Skeletal muscle satellite cell (primary cell): Measurements from ENCODE around the gene TOLLIP.

ENCODE experiments used
- H3K27me3 ChIP-seq: 2 replicates; pipeline ENCODE4 v1.7.0; 2013; ENCODE audit warnings: low read length; ENCODE audit not compliant: control insufficient read depth, insufficient read depth
- H3K36me3 ChIP-seq: 2 replicates; pipeline ENCODE4 v1.7.0; 2013; ENCODE audit warnings: mild to moderate bottlenecking, control low read depth, low read length; ENCODE audit not compliant: insufficient read depth
- H3K4me1 ChIP-seq: 2 replicates; pipeline ENCODE4 v1.7.0; 2013; ENCODE audit warnings: low read length; ENCODE audit not compliant: control insufficient read depth, insufficient read depth
- H3K4me2 ChIP-seq: 2 replicates; pipeline ENCODE4 v1.7.0; 2013; ENCODE audit warnings: mild to moderate bottlenecking, low read length
- H3K4me3 ChIP-seq: 2 replicates; pipeline ENCODE4 v1.7.0; 2013; ENCODE audit warnings: low read length
- H3K9ac ChIP-seq: 2 replicates; pipeline ENCODE4 v1.7.0; 2013; ENCODE audit warnings: mild to moderate bottlenecking, low read depth, low read length, moderate library complexity
- H3K9me3 ChIP-seq: replicated peaks from 2 replicates; pipeline ENCODE4 v1.7.0; 2013; ENCODE audit warnings: mild to moderate bottlenecking, control low read depth, low read length

Gene TOLLIP

DNA sequence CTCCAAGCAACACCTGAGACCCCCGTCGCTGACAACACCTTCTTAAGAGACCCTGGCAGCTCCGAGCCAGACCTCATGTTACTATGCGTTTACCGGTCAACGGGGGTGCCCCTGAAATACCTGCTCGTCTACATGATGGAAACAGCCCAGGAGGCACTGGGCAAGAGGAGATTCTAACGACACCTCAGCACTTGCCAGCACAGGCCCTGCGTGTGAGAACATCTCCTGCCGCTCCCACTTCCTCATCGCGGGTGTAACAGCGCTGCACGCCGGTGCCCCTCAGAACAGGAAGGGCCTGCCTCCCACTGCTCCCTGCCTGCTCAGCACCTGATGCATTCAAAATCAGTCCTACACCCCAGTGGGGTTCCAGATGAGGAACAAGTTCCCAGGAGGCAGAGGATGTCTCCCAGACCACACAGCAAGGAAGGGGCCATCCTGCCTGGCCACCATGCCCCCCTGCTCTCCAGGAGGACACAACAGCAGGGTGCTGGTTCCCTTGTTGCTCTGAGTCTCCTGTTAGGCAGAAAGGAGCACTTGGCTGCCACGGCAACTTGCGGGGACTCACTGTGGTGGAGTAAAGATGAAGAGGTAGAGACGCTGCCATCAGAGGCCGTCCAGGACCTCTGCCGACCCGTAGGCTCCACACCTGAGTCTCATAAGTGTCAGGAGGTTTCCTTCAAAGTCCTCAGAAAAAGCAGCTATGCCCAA lies 2.1 kb downstream of the TOLLIP start:
- H3K4me2 ChIP-seq, result peak overlapping the region; percentile 82
- no peaks in the 10 kb centered on the region for H3K9me3 ChIP-seq
- no peaks in the 10 kb centered on the region for H3K27me3 ChIP-seq
- H3K4me1 ChIP-seq, result peaks cover 22% of the 10 kb centered on the region
- H3K9ac ChIP-seq, result peak overlapping the region; percentile 89
- H3K4me3 ChIP-seq, result no peak overlapping the region
- H3K36me3 ChIP-seq, result peaks cover 11% of the 10 kb centered on the region

DNA sequence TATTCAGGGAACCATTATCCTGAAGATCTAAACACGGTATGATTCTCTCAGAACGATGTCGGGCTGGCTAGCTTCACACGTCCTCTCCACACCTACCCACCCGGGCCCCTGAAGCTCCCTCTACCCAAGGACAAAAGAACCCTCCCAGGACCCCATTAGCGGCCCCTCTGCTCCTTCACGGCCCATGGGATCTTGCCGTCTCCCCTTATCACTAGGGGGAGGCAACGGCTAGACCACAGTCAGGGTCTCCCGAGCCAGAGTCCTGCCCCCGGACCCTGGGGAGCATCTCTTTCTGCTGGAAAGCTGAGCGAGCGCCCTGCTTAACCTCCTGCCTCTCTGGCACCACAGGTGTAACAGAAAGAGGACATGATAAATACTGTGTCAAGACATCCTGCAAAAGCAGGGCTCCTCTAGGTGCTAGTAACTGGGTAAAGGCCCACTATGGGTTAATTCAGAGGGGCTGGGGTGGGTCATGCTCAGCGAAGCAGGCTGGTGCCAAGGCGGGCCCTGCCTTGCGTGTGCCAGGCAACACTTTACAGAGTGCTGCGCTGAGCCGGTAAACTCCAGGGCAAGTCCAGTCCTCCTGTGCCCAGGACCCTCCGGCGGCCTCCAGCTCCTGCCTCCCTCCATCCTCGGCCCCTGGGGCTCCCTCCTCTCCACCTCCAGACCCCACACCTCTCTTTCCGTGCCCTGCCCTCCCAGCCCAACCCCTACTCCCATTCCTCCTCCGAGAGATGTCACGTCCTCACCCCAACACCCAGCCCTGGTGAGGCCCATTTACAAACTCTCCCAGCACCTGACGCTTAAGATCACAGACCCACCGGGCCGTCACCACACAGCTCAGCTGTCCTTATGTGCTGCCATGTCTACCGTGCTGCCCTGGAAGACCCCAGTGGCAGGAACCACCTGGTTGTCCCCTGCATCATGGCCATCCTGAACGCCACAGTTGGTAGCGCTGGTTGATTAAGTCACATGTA lies 3.0 kb downstream of the TOLLIP start:
- no peak overlapping the region for H3K9ac ChIP-seq
- no peak overlapping the region for H3K4me2 ChIP-seq
- H3K4me3 ChIP-seq, result no peak overlapping the region
- H3K27me3 ChIP-seq, result no peaks in the 10 kb centered on the region
- no peaks in the 10 kb centered on the region for H3K9me3 ChIP-seq
- peaks cover 14% of the 10 kb centered on the region for H3K36me3 ChIP-seq
- H3K4me1 ChIP-seq, result peaks cover 22% of the 10 kb centered on the region

DNA sequence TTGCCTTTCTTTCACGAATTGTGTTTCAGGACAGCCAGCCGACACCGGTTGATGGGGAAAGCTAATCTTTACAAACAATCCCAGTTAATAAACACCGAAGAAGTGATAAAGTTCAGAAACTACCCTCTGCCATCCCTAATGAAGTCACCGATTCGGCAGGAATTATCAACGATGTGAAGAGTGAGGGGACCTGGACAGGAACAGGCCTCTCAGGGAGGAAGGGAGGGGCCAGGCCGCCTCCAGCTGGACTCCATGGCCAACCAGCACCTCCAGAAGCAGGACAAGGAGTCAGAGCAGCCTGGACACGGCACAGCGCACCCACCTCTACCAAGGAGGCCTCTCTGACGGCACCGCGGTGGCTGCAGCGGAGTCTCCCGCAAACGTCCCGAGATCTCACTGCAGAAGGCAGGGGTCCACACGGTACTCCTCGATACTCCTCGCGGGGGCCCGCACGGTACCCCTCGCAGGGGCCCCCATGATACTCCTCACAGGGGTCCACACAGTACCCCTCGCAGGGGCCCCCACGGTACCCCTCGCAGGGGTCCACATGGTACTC lies 3.9 kb downstream of the TOLLIP start:
- Histone ChIP-seq H3K4me3 (no peak overlapping the region), H3K36me3 (peaks cover 14% of the 10 kb centered on the region), H3K27me3 (no peaks in the 10 kb centered on the region), H3K4me2 (no peak overlapping the region), H3K9me3 (no peaks in the 10 kb centered on the region), H3K9ac (no peak overlapping the region), H3K4me1 (peaks cover 22% of the 10 kb centered on the region)

DNA sequence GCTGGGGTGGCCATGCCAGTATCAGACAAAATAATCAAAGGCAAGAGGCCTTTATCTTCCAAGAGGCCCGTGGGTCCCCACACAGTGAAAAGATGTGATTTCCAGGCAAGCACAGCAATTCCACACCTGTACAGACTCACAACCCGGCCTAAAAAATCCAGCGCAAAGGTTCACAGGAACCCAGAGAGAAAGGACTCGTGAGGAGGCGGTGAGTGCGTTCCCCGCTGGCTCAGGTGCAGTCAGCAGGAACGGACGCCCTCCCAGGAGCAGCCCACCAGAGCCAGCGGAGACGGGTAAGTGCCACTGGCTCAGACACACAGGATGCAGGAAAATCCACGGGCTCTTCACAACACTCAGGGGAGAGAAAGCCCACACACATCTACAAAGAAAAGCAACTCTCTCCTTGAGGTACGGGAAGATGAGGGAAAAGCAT lies 4.4 kb downstream of the TOLLIP start:
- no peaks in the 10 kb centered on the region for H3K9me3 ChIP-seq
- peaks cover 18% of the 10 kb centered on the region for H3K4me1 ChIP-seq
- H3K27me3 ChIP-seq, result no peaks in the 10 kb centered on the region
- no peak overlapping the region for H3K9ac ChIP-seq
- no peak overlapping the region for H3K4me3 ChIP-seq
- H3K36me3 ChIP-seq, result peaks cover 14% of the 10 kb centered on the region
- H3K4me2 ChIP-seq, result no peak overlapping the region

DNA sequence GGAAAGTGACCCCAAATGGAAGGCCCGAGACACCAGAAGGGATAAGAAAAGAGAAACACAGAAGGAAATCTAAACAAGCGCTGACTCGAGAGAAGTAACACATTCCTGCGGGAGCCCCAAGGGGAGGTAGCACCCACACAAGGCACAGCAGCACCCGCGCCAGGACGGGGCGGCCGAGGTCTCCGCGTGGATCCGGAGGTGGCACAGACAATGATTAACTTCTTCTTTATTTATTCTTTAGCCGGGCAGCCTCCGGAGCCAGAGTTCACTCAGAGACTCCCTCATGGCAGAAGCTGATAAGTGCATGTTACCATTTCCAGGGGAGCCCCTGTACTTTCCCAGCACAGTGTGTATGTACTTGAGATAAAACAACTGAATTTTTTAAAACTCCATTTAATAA lies 5.1 kb downstream of the TOLLIP start:
- Histone ChIP-seq H3K9me3 (no peaks in the 10 kb centered on the region), H3K4me1 (peaks cover 18% of the 10 kb centered on the region), H3K27me3 (no peaks in the 10 kb centered on the region)

DNA sequence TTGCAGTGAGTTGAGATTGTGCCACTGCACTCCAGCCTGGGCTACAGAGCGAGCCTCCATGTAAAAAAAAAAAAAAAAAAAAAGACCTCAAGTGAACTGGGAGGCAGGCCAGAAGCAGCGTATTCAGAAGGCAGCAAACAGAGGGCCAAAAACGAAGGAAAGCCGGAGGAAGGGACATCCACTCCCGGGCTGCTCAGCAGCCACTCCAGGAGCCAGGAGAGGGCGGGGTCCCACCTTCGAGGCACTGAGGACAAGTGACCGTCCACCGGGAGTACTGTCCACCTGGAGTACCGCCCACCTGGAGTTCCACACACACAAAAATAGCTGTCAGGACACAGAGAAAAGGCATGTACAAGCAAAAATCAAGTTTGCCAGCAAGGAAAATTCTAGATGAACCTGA lies 5.5 kb downstream of the TOLLIP start:
- Histone ChIP-seq H3K27me3 (no peaks in the 10 kb centered on the region), H3K9ac (peak overlapping the region; percentile 16), H3K9me3 (no peaks in the 10 kb centered on the region), H3K4me2 (no peak overlapping the region), H3K4me1 (peaks cover 22% of the 10 kb centered on the region), H3K4me3 (no peak overlapping the region), H3K36me3 (peaks cover 14% of the 10 kb centered on the region)

More for the DNA sequence above, 5.1 kb downstream of the TOLLIP start:
- Histone ChIP-seq H3K4me3 (no peak overlapping the region), H3K4me2 (no peak overlapping the region), H3K9ac (peak overlapping the region; percentile 16), H3K36me3 (peaks cover 14% of the 10 kb centered on the region)

DNA sequence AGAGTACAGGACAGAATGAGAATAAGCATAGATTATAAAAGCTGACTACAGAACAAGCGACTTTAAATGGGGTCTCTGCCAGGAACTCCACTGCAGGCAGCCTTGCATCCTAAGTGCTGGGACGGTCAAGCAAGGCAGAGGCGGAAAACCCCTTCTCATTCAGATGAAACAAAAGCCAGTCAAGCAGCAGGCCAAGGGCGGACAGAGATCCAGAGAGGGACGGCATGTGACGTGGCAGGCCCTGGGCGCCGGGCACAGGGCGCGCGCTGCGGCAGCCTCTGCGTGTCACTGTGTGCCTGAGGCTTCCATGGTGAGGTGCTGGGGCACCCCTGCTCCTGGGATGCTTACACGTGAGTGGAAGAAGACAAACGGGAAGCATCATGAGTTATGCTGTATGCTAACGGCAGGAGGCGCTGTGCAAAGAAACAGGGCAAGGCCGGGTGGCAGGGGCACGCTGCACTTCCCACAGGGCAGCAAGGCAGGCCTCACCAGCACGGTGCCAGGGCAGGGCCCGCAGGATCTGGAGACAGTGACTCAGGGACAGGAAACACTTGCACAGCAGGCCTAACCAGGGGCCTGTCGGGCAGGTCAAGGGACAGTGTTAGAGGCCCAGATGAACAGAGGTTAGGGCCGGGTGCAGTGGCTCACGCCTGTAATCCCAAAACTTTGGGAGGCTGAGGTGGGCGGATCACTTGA lies 6.2 kb downstream of the TOLLIP start:
- no peaks in the 10 kb centered on the region for H3K27me3 ChIP-seq
- H3K4me3 ChIP-seq, result no peak overlapping the region
- peaks cover 14% of the 10 kb centered on the region for H3K36me3 ChIP-seq
- no peak overlapping the region for H3K9ac ChIP-seq
- no peak overlapping the region for H3K4me2 ChIP-seq
- H3K4me1 ChIP-seq, result peaks cover 25% of the 10 kb centered on the region
- no peaks in the 10 kb centered on the region for H3K9me3 ChIP-seq

DNA sequence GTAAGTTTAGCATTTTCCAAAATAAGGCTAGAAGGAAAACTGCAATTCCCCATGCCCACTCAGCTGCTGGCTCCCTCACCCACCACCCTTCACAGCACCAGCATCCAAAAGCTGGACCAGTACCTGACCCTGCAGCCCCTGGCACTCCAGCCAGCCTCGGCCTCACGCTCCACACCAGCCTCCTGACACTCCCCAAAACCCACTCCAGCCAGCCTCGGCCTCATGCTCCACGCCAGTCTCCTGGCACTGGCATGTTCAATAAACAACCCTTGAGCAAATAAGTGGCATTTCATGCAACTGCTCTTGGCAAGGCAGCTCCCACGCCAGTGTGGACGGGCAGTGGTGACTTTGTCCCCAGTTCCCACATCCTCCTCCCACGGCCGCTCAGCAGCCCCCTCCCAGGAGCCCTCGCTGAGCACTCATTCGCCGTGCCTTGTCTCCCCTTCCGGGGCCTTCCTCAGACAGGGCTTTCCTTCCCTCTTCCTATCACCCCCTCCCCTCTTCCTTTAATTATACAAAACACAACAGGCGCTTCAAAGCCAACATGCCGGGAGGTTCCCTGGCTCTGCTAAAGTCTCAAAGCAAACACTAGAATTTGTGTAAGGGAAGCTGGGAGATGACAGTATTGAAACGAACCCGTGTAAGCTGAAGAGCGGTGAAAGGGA lies 6.8 kb downstream of the TOLLIP start:
- Histone ChIP-seq H3K27me3 (no peaks in the 10 kb centered on the region), H3K4me1 (peaks cover 27% of the 10 kb centered on the region), H3K4me3 (no peak overlapping the region), H3K9ac (no peak overlapping the region), H3K36me3 (peaks cover 19% of the 10 kb centered on the region), H3K4me2 (no peak overlapping the region), H3K9me3 (no peaks in the 10 kb centered on the region)

DNA sequence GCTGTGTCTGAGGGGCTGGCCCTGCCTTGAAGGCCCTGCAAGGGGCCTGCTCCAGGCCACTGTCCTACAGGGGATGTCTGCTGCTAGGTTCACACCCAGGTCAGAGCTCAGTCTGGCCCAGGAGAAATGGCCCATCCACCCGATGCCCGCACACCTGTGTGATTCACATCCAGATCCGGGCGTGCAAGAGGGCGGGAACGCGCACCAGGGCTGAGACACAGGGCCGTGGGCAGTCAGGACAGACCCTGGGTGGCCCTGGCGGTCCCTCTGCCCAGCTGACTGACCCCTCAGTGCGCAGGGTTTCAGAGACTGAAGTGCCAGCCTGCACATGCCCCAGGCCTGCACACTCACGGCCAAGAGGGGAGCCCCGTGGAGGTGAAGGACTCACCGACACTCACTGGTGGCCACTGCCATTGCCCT lies 7.4 kb downstream of the TOLLIP start:
- H3K36me3 ChIP-seq, result peaks cover 19% of the 10 kb centered on the region
- H3K9me3 ChIP-seq, result no peaks in the 10 kb centered on the region
- no peak overlapping the region for H3K4me3 ChIP-seq
- H3K4me2 ChIP-seq, result no peak overlapping the region
- H3K27me3 ChIP-seq, result no peaks in the 10 kb centered on the region
- no peak overlapping the region for H3K9ac ChIP-seq
- H3K4me1 ChIP-seq, result peaks cover 27% of the 10 kb centered on the region

DNA sequence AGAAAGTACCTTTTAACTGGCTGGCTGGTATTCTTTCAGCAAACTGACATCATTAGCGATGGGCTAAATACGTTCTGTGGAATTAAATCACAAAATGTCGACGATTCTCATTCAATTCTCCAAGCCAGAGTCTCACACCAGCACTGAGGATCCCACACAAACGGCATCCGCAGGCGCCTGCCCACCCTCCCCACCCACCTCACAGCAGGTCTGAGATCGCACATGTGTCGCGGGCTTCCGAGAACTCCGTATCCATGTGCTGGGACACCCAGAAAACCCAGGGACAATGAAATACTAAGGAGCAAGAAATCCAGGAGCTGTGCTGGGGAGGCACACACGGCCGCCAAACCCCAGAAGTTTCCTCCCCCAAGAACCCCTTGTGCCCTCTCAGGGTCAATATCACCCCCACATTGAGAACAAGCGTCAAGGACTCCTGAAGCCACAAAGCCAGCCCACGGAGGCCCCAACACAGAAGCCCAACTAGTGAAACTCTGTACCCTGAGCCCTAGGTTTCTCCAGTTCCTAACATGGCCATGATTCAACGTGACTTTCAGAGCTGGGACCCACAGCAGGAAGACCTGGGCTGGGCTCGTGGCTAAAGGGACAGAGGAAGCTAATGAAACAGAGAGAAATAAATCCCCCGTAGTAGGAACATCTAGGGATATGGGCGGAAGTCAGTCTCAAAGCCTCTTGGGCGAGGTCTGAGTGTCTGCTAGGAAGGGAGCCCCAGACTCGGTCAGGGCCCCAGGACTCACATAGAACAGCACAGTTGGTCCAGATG lies 8.0 kb downstream of the TOLLIP start:
- Histone ChIP-seq H3K9me3 (no peaks in the 10 kb centered on the region), H3K4me3 (no peak overlapping the region), H3K4me1 (peaks cover 27% of the 10 kb centered on the region), H3K36me3 (peaks cover 19% of the 10 kb centered on the region), H3K27me3 (no peaks in the 10 kb centered on the region), H3K4me2 (no peak overlapping the region), H3K9ac (no peak overlapping the region)
